Loucy (cell line): ENCODE measurements around the gene AMPD2.
"Not testable (repeated sequence)": the region's sequence is repeated elsewhere in the genome, so short reads cannot be mapped to it uniquely, and the experiment has no call there.

Source experiments
- H2AFZ ChIP-seq: fragments of 200-600 bp; sonication (generic); 2 replicates; pipeline ENCODE4 v1.6.0; 2016; ENCODE audit warnings: antibody characterized with exemption, mild to moderate bottlenecking, low read length, moderate library complexity
- H3F3A ChIP-seq: fragments of 200-600 bp; 2 replicates; pipeline ENCODE4 v1.6.0; 2016; ENCODE audit warnings: antibody characterized with exemption, low read depth, mild to moderate bottlenecking
- H3K27me3 ChIP-seq: fragments of 200-600 bp; sonication (generic); 2 replicates; pipeline ENCODE4 v1.6.1; 2014; ENCODE audit warnings: low read length, mild to moderate bottlenecking; ENCODE audit not compliant: insufficient read depth, poor library complexity, severe bottlenecking
- H3K36me3 ChIP-seq: fragments of 200-600 bp; sonication (generic); 2 replicates; pipeline ENCODE4 v1.6.1; 2016; ENCODE audit warnings: low read length; ENCODE audit not compliant: insufficient read depth
- H3K4me1 ChIP-seq: fragments of 200-600 bp; sonication (generic); 2 replicates; pipeline ENCODE4 v1.5.1; 2014; ENCODE audit warnings: low read length, mild to moderate bottlenecking; ENCODE audit not compliant: insufficient read depth, poor library complexity, severe bottlenecking
- H3K4me2 ChIP-seq: fragments of 200-600 bp; sonication (generic); 2 replicates; pipeline ENCODE4 v1.6.0; 2014; ENCODE audit warnings: antibody characterized with exemption, low read length, low read depth, mild to moderate bottlenecking; ENCODE audit not compliant: poor library complexity, severe bottlenecking
- H3K4me3 ChIP-seq: fragments of 200-600 bp; sonication (generic); 2 replicates; pipeline ENCODE4 v1.5.1; 2014; ENCODE audit warnings: low read length, mild to moderate bottlenecking, mixed read lengths; ENCODE audit not compliant: poor library complexity, severe bottlenecking
- H3K79me2 ChIP-seq: fragments of 200-600 bp; sonication (generic); 2 replicates; pipeline ENCODE4 v1.6.1; 2014; ENCODE audit warnings: low read length; ENCODE audit not compliant: insufficient read depth
- H3K9ac ChIP-seq: fragments of 200-600 bp; sonication (generic); 2 replicates; pipeline ENCODE4 v1.6.0; 2014; ENCODE audit warnings: mild to moderate bottlenecking, low read depth, low read length, moderate library complexity; ENCODE audit not compliant: poor library complexity, severe bottlenecking
- H3K9me2 ChIP-seq: fragments of 200-600 bp; sonication (generic); replicated peaks from 2 replicates; pipeline ENCODE4 v1.6.1; 2016; ENCODE audit warnings: low read depth, low read length, mixed read lengths
- H3K9me3 ChIP-seq: fragments of 200-600 bp; sonication (generic); 2 replicates; pipeline ENCODE4 v1.6.1; 2014; ENCODE audit warnings: mild to moderate bottlenecking, antibody characterized with exemption, low read length, low read depth; ENCODE audit not compliant: insufficient read depth
- H4K20me1 ChIP-seq: fragments of 200-600 bp; sonication (generic); 2 replicates; pipeline ENCODE4 v1.6.0; 2014; ENCODE audit warnings: antibody characterized with exemption, low read length, mild to moderate bottlenecking; ENCODE audit not compliant: insufficient read depth, poor library complexity, severe bottlenecking
- CTCF ChIP-seq: fragments of 200-600 bp; sonication (generic); conservative IDR thresholded peaks from 2 replicates; pipeline ENCODE4 v1.5.1; 2014; ENCODE audit warnings: mild to moderate bottlenecking, antibody characterized with exemption, low read length
- EZH2phosphoT487 ChIP-seq: fragments of 200-600 bp; IDR thresholded peaks from 2 replicates; pipeline ENCODE4 v1.6.1; 2018; ENCODE audit warnings: antibody characterized with exemption, mild to moderate bottlenecking, moderate library complexity, borderline replicate concordance

The AMPD2 gene

GRCh38 chr1:109669246-109669948 is 49.8 kb downstream of the AMPD2 start:
- TF ChIP-seq CTCF (no peak), EZH2phosphoT487 (no peak)
- Histone ChIP-seq H3K4me3 (no peak overlapping the region), H3K9me3 (no peaks in the 10 kb centered on the region), H3K79me2 (no peaks in the 10 kb centered on the region), H3K36me3 (no peaks in the 10 kb centered on the region), H3K4me2 (no peak overlapping the region), H4K20me1 (no peaks in the 10 kb centered on the region), H3K9ac (no peak overlapping the region), H3K27me3 (no peaks in the 10 kb centered on the region), H3K9me2 (no peaks in the 10 kb centered on the region), H3K4me1 (no peaks in the 10 kb centered on the region), H2AFZ (no peak overlapping the region), H3F3A (no peaks in the 10 kb centered on the region)

- not testable (repeated sequence) for H3F3A ChIP-seq, H3K9me3 ChIP-seq, H3K36me3 ChIP-seq, H3K4me1 ChIP-seq, H3K27me3 ChIP-seq, H2AFZ ChIP-seq, H4K20me1 ChIP-seq, H3K4me3 ChIP-seq, H3K9me2 ChIP-seq, H3K9ac ChIP-seq, H3K4me2 ChIP-seq, H3K79me2 ChIP-seq
Measured at GRCh38 chr1:109669949-109670302, 50.3 kb downstream of the AMPD2 start.

GRCh38 chr1:109671067-109671466 is 51.4 kb downstream of the AMPD2 start:
- Histone ChIP-seq H3K79me2 (no peaks in the 10 kb centered on the region), H3K4me2 (no peak overlapping the region)
- TF ChIP-seq CTCF = no peak
- TF ChIP-seq EZH2phosphoT487 = no peak

GRCh38 chr1:109673861-109674260 is 54.2 kb downstream of the AMPD2 start:
- not testable (repeated sequence) for H2AFZ ChIP-seq, H3K4me3 ChIP-seq, H3K9ac ChIP-seq, H3K4me2 ChIP-seq, H3K27me3 ChIP-seq, H3K9me2 ChIP-seq, H3K9me3 ChIP-seq, H3K4me1 ChIP-seq, H3F3A ChIP-seq, H3K79me2 ChIP-seq, H4K20me1 ChIP-seq, H3K36me3 ChIP-seq

More at GRCh38 chr1:109671067-109671466, 51.4 kb downstream of the AMPD2 start:
- Histone ChIP-seq H4K20me1 (no peaks in the 10 kb centered on the region), H3K27me3 (no peaks in the 10 kb centered on the region), H3K9me3 (no peaks in the 10 kb centered on the region), H2AFZ (no peak overlapping the region), H3F3A (no peaks in the 10 kb centered on the region), H3K9me2 (no peaks in the 10 kb centered on the region), H3K36me3 (no peaks in the 10 kb centered on the region), H3K9ac (no peak overlapping the region), H3K4me1 (no peaks in the 10 kb centered on the region), H3K4me3 (no peak overlapping the region)

- H3K36me3 ChIP-seq, H3K79me2 ChIP-seq, H3F3A ChIP-seq, H3K4me2 ChIP-seq, H4K20me1 ChIP-seq, H3K4me3 ChIP-seq, H3K9ac ChIP-seq, H3K27me3 ChIP-seq, H3K9me2 ChIP-seq, H2AFZ ChIP-seq, H3K4me1 ChIP-seq, H3K9me3 ChIP-seq: not testable (repeated sequence)
Measured at GRCh38 chr1:109676683-109677381, 57.2 kb downstream of the AMPD2 start.
